CD4-positive, alpha-beta T cell treated with Interleukin-15 for 4 hours (primary cell): ENCODE results near the gene CADPS.

Source experiments
- DNase-seq: peaks from one replicate; pipeline ENCODE4 v3.0.0-alpha.2; 2020; ENCODE audit warnings: low spot score

Gene CADPS

DNA sequence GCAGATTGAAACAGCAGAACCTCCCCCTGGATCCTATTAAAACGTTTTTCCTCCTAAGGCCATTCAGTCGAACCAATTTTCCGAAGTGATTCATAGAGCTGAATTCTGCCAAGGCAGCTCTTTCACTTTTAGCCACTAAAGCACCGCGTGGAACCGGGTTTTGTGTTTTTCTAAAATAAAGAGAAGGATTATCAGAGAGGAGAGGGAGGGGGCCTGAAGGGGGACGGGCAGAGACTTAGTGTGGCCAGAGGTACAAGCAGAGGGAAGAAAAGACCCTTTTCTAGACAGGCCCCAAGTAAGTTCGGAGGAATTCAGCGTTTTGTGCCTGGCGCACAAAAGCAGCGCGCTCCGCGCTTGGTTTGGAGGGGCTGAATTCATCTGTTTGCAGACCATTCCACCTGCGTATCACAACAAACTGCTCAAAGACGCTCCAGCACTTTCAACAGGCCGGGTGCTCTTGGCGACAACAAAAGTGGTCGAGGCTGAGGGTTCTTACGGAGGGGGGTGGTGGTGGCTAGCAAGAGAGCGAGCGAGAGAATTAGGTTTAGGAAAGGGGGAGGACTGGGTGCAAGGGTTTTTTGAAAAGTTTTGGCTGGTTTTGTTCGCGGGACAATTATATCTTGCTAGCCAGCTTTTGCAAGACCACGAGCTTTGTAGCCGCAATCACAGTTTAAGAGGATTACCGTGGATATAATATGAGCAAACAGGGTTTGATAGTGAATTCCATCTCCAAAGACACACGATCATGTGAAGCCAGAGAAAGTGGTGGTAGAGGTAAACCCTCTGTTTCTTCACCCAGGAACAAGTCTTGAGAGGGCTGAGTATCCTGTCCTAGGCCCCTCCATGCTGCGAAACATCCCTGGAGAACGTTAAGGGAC is 500.6 kb downstream of the CADPS start:
- no peak for DNase-seq

GRCh38 chr3:62373714-62374333 is 501.4 kb downstream of the CADPS start:
- DNase-seq = no peak

DNA sequence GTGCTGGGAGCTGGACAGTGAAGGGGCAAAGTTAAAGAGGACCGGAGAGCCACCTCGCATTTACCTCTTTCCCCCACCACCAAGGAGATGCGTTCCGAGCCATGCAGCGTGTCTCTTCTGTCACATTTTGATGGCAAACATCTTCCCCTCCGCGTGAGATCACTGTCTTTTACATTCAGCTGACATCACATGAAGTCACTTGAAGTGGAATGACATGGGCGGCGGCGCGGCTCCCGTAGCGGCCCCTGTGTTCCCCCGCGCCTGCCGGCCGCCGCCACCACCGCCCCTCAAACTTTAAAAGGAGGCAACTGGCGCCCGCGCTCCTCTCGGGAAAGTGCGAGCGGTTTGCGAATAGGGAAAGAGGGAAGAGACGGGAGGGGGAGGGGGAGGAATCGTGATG is 502.0 kb downstream of the CADPS start, which contains the start of gene FEZF2:
Gene FEZF2 (minus strand): TSS at position 336 of the 400 bp plus-strand sequence. CDS start 682 bp downstream, outside the sequence.
- DNase-seq = no peak

DNA sequence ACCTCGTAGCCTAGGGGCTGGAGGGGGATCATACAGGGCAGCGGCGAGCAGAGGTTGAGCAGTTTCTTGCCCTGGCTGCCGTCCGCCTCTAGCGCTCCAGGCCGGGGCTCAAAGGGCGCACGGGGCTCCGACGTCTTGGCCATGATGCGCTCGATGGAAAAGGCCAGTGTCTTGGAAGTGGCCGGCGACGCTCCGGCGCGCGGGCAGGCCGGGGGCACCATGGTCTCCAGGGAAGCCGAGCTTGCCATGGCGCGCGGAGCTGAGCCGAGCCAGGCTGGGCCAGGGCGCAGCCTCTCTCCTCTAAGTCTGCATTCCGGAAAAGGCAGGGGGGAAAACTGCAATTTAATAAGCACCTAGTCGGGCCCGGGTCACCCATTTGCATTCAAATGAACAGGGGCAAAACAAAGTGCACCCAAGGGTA is 502.6 kb downstream of the CADPS start:
- no peak for DNase-seq

DNA sequence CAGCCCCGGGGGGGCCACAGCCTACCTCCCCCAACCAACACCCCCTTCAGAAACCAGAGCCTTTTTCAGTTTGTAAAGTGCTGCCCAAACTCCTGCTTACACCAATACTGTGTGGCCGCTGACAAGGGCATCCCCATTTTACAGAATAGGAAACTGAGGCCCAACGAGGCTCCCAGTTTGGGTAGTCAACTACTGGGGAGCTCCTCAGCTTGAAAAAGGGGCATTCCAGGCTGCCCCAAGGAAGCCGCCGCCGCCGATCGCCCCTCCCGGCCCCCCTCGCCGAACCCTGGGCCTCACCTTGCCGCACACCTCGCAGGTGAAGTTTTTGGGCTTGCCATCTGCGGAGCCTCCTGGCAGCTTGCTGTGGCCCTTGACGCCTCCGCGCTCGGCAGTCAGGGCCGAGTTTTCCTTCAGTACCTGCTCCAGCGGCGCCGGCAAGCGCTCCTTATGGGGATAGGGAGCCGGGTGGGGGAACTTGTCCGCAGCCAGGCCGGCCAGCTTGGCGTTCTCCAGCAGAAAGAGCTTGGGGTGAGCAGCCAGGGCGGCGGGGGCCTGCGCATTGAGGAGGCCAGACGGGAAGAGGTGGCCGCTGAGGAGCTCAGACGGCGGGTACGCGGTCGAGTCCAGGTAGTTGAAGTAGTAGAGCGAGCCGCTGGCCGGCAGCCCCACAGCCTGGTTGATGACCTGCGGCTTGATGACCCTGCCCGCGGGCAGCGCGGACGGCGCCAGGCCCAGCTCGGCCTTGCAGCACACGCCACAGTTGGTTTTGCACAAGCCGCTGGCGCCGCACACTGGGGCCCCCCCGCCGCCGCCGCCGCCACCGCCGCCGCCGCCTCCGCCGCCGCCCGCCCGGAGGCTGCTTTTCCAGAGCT is 503.3 kb downstream of the CADPS start:
- no peak for DNase-seq

GRCh38 chr3:62370858-62371719 is 504.1 kb downstream of the CADPS start:
- no peak for DNase-seq

- no peak for DNase-seq
These were observed 504.9 kb downstream of the CADPS start for GRCh38 chr3:62370112-62370857.

GRCh38 chr3:62369476-62369743 is 505.8 kb downstream of the CADPS start:
- no peak for DNase-seq

DNA sequence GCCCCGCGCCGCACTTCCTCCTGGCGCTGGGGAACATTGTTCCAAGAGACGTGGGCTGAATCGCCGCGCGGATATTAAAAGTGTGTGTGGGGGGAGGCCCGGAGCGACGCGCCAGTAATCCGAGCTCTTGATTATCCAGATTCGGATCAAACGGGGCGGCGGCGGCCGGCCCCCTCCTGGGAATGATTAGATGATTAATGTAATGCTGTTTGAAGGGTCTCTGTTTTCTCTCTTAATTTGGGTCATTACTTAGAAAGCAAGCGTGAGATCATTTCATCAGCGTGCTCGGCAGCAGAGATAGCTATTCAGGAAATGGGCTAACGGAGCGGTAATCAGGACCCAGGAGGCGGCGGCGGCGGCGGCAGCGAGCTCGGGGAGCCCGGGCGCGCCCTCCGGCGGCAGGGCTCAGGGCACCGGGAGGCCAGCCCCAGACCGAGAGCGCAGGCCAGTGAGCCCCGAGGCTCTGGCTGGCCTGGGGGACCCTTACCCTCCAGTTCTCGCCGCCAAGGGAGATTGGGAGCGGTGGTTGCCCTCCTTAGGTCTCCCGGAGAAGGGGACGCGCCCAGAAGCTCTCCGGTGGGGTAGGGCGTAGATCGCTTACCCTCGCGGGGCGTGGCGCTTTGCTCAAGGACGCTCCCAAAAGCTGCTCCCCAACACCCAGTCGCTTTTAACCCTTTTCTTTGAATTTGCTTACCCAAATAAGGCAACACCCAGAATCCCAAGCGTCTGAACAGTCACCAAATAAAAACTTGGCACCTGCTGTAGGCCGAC is 506.3 kb downstream of the CADPS start:
- no peak for DNase-seq

DNA sequence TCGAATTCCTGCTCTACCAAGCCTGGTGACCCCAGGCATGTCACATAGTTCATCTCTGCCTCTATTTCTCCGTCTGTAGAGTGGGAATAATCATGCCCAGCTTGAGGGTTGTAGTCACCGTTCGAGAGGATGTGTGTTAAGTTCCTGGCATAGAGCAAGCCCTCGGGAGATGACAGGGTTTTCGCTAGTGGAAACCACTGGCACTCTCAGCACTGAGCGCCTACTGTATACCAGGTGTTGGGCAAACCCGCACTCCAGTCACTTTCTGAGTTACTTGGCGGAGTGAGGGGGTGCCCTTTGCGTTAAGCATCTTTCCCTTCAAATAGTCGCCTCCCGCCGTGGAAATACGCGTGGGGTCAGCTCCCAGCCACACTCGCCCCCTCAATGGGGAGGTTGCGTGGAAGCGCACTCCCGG is 506.9 kb downstream of the CADPS start:
- DNase-seq = no peak

DNA sequence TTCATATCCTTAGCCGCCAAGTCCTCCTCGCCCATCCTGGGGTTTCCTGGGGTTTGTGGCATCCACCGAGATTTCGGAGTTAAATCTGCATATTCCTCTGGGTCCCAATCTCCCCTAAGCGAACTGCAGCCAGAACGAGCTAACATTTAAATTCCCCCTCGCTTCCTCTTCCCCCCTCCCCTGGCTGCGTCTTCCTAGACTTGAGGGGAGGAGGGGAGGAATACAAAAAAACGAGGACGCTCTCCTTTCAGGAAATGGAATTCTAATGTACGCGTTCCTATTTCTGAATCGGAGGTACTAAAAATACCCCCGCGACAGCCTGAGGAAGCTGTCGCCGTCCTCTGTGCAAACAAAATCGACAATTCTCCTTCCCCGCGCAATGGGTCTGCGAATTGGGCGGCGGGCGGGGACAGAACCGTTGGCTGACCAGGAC is 507.4 kb downstream of the CADPS start:
- DNase-seq = no peak

DNA sequence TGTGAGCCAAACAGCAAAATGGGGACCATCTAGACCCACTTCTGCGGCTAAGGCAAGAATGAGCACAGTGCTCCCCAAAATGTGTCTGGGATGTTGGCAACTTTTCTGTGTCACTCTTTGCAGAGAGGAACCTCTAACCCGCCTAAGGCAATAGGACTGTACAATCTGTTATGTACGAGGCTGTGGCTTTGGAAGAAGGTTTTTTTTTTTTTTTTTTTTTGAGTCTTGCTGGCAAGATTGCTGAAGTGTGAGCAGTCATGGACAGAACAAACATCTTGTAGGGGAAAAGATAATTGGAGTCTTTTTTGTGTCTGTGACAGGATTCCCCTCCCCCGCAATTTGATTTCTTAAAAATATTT is 509.1 kb downstream of the CADPS start:
- no peak for DNase-seq

DNA sequence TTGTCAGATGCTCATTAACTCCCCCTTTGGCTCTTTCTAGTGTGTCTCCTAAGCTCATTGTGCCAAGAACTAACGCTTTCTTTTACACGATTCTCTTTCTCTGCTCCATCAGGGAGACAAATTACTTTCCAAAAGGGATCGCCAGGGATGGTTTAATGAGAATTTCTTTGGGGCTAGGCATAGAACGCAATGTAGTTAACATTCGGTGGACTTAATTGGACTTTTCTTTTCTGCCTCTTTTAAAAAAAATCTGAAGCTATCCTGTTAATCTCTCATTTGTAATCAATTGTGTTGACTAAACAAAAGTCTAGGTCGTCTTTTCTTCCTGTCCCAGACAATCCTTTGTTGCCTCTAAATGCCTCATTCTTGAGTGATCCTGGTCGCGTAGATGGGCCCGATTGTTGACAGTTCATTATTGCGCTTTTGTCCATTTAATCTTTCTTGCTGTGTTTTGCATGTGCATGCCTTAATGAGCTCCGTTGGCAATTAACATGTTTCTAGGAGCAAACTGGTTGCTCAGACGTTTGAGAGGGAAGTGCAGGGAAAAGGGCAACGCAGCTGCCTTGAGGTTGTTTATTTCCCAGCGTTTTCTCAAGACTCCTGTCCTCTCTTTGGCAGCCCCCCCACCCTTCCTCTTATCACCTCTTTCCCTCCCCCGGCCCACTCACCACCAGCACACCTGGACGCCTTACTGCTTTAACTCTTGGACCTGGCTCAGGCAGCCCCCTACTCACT is 509.7 kb downstream of the CADPS start:
- DNase-seq = no peak

GRCh38 chr3:62364191-62364590 is 511.0 kb downstream of the CADPS start:
- no peak for DNase-seq

DNA sequence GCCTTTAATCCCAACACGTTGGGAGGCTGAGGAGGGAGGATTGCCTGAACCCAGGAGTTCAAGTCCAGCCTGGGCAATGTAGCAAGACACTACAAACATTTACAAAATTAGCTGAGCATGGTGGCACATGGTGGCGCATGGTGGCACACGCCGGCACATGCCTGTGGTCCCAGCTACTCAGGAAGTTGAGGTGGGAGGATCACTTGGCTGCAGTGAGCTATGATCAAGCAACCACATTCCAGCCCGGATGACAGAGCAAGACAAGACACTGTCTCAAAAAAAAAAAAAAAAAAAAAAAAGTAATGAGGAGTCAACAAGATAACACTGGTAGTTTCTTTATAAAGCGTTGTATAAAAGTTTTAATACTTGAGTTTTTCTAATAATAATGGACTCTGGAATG is 511.9 kb downstream of the CADPS start:
- DNase-seq = no peak

DNA sequence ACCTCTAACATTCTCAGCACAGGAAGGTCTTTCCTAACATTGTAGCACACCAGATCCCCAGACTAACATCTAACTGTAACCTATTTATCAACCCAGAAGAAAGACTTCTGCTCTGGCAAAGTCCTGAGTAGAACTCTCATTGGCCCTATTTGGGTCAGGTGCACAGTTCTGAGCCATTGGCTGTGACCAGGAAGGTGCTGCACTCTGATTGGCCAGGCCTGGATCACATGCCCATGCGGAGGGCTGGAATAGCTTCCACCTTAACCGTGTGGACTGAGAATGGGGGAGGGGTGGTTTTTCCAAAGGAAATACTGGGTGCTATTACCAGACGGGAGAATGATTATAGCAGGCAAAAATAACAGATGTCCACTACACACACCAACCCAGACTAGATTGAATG is 513.4 kb downstream of the CADPS start:
- DNase-seq = no peak

- no peak for DNase-seq
These were observed 514.0 kb downstream of the CADPS start for GRCh38 chr3:62361261-62361660.

DNA sequence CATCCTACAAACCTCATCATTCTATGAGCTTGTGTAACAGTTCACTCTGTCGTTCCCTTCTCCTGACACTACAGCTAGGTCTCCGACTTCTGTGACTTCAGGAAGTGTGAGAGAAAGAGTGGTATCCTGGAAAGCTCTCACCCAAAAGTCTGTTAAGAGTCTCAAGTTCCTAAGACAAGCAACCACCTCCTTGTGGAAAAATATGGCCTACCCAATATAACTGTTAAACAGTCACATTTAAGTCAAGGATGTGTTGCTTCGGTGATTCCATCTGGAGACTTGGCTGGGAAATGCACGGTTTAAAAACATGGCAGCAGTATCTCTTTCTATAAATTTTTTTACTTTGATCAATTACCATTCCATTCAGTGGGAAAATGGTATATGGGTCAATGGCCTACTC is 515.7 kb downstream of the CADPS start:
- DNase-seq = no peak

- DNase-seq = no peak
These were observed 518.9 kb downstream of the CADPS start for GRCh38 chr3:62356356-62356755.

DNA sequence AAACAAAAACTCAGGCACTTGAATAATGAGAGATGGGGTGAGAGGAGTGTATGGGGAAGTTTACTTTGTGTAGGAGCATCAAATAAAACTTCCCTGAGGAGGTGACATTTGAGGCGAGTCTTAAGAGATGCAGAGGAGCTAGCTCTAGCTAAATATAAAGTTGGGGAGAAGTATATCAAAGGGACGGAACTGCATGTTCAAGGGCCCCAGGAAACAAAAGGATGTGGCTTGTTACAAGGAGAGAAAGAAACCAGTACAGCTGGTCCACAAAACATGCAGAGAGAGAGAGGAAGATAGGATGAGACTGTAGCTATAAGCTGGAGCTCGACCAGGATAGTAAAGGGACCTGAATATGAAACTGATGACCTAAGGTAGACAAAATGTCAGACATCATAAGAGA is 519.5 kb downstream of the CADPS start:
- no peak for DNase-seq
